H9 (cell line): ENCODE results near the gene CWC27. TPM values are rescaled to one million over a fixed set of nuclear protein-coding genes. Genes with fewer than 3 reads are reported as not detected.
A peak's percentile ranks its signal among the peaks of the same experiment; 100 is the strongest.

ENCODE experiments used
- DNase-seq: peaks from one replicate; pipeline ENCODE4 v3.0.0-alpha.2; 2017
- H2AFZ ChIP-seq: one replicate; pipeline ENCODE4 v1.6.1; 2013; ENCODE audit warnings: mild to moderate bottlenecking, low read length, control low read depth, moderate library complexity
- H2AK5ac ChIP-seq: 2 replicates; pipeline ENCODE4 v1.6.1; 2013; ENCODE audit warnings: low read length, control low read depth, mixed read lengths; ENCODE audit not compliant: insufficient read length
- H2BK120ac ChIP-seq: one replicate; pipeline ENCODE4 v1.6.1; 2013; ENCODE audit warnings: low read depth, mild to moderate bottlenecking, low read length, control low read depth, inconsistent platforms; ENCODE audit not compliant: poor library complexity, severe bottlenecking
- H2BK12ac ChIP-seq: 2 replicates; pipeline ENCODE4 v1.6.1; 2013; ENCODE audit warnings: low read length, control low read depth, mixed read lengths, low read depth; ENCODE audit not compliant: insufficient read length
- H2BK15ac ChIP-seq: 2 replicates; pipeline ENCODE4 v1.6.1; 2013; ENCODE audit warnings: low read depth, low read length, control low read depth
- H2BK20ac ChIP-seq: one replicate; pipeline ENCODE4 v1.6.1; 2013; ENCODE audit warnings: low read depth, mild to moderate bottlenecking, low read length, control low read depth, inconsistent platforms; ENCODE audit not compliant: poor library complexity, severe bottlenecking
- H2BK5ac ChIP-seq: 2 replicates; pipeline ENCODE4 v1.6.1; 2013; ENCODE audit warnings: low read length, control low read depth, mixed read lengths; ENCODE audit not compliant: insufficient read length
- H3K14ac ChIP-seq: 2 replicates; pipeline ENCODE4 v1.6.1; 2013; ENCODE audit warnings: low read length, control low read depth; ENCODE audit not compliant: insufficient read depth
- H3K18ac ChIP-seq: 2 replicates; pipeline ENCODE4 v1.6.1; 2013; ENCODE audit warnings: low read depth, mild to moderate bottlenecking, mixed read lengths, low read length, control low read depth; ENCODE audit not compliant: insufficient read length
- H3K23ac ChIP-seq: 2 replicates; pipeline ENCODE4 v1.6.1; 2013; ENCODE audit warnings: low read length, control low read depth, mixed read lengths, low read depth; ENCODE audit not compliant: insufficient read length
- H3K23me2 ChIP-seq: 2 replicates; pipeline ENCODE4 v1.6.1; 2013; ENCODE audit warnings: low read depth, mild to moderate bottlenecking, mixed read lengths, low read length, control low read depth; ENCODE audit not compliant: insufficient read length, poor library complexity, severe bottlenecking
- H3K27ac ChIP-seq: 2 replicates; pipeline ENCODE4 v1.5.1; 2013; ENCODE audit warnings: low read length, control low read depth, mixed read lengths, low read depth; ENCODE audit not compliant: insufficient read length
- H3K27me3 ChIP-seq: 2 replicates; pipeline ENCODE4 v1.6.1; 2013; ENCODE audit warnings: low read length, control low read depth, inconsistent platforms; ENCODE audit not compliant: insufficient read depth
- H3K4ac ChIP-seq: 2 replicates; pipeline ENCODE4 v1.6.1; 2013; ENCODE audit warnings: low read depth, mild to moderate bottlenecking, control low read depth, inconsistent platforms, low read length, moderate library complexity
- H3K4me1 ChIP-seq: 2 replicates; pipeline ENCODE4 v1.6.1; 2013; ENCODE audit warnings: low read length, control low read depth, inconsistent platforms; ENCODE audit not compliant: insufficient read depth
- H3K4me2 ChIP-seq: 2 replicates; pipeline ENCODE4 v1.6.1; 2013; ENCODE audit warnings: low read length, control low read depth, mixed read lengths; ENCODE audit not compliant: insufficient read length, insufficient read depth
- H3K56ac ChIP-seq: 2 replicates; pipeline ENCODE4 v1.6.1; 2013; ENCODE audit warnings: low read depth, mild to moderate bottlenecking, mixed read lengths, low read length, control low read depth; ENCODE audit not compliant: insufficient read length
- H3K79me1 ChIP-seq: 2 replicates; pipeline ENCODE4 v1.6.1; 2013; ENCODE audit warnings: low read depth, mild to moderate bottlenecking, moderate library complexity, low read length, control low read depth, inconsistent platforms; ENCODE audit not compliant: insufficient read depth, poor library complexity, severe bottlenecking
- H3K79me2 ChIP-seq: 2 replicates; pipeline ENCODE4 v1.6.1; 2013; ENCODE audit warnings: low read length, control low read depth, inconsistent platforms; ENCODE audit not compliant: insufficient read depth
- H3K9ac ChIP-seq: 2 replicates; pipeline ENCODE4 v1.6.1; 2013; ENCODE audit warnings: low read length, control low read depth, mixed read lengths; ENCODE audit not compliant: insufficient read length; ENCODE audit errors: extremely low read depth
- H3K9me3 ChIP-seq: one replicate; pipeline ENCODE4 v1.6.1; 2013; ENCODE audit warnings: low read depth, low read length, inconsistent platforms; ENCODE audit not compliant: control insufficient read depth
- H3T11ph ChIP-seq: one replicate; pipeline ENCODE4 v1.6.1; 2013; ENCODE audit warnings: mild to moderate bottlenecking, low read length, control low read depth, inconsistent platforms
- H4K20me1 ChIP-seq: one replicate; pipeline ENCODE4 v1.6.1; 2013; ENCODE audit not compliant: control insufficient read depth, insufficient read length, insufficient read depth
- H4K5ac ChIP-seq: 2 replicates; pipeline ENCODE4 v1.6.1; 2013; ENCODE audit warnings: low read depth, mild to moderate bottlenecking, mixed read lengths, low read length, control low read depth; ENCODE audit not compliant: insufficient read length
- H4K8ac ChIP-seq: replicated peaks from 2 replicates; pipeline ENCODE4 v1.6.1; 2013; ENCODE audit warnings: low read length, control low read depth, mixed read lengths, low read depth; ENCODE audit not compliant: insufficient read length
- H4K91ac ChIP-seq: 2 replicates; pipeline ENCODE4 v1.6.1; 2013; ENCODE audit warnings: low read depth, mild to moderate bottlenecking, moderate library complexity, mixed read lengths, low read length, control low read depth; ENCODE audit not compliant: insufficient read length
- H3K27ac Mint-ChIP-seq, 3 experiments: 2 replicates in 2 of 3; 3 replicates in 1 of 3; pipeline ENCODE4 v1.8.0; 2020 to 2021; ENCODE audit warnings: mixed read lengths in 3 of 3, mild to moderate bottlenecking in 1 of 3, moderate library complexity in 1 of 3
- H3K27me3 Mint-ChIP-seq: 2 replicates; pipeline ENCODE4 v1.8.0; 2021; ENCODE audit warnings: low read depth, mild to moderate bottlenecking, moderate library complexity, mixed read lengths
- H3K36me3 Mint-ChIP-seq, 3 experiments: 2 replicates in 2 of 3; 3 replicates in 1 of 3; pipeline ENCODE4 v1.8.0; 2020 to 2021; ENCODE audit warnings: low read depth in 3 of 3, mixed read lengths in 3 of 3; ENCODE audit not compliant: insufficient read depth in 1 of 3
- H3K4me1 Mint-ChIP-seq, 2 experiments: 2 replicates each; pipeline ENCODE4 v1.8.0; 2020; ENCODE audit warnings: mixed read lengths in 2 of 2
- H3K4me3 Mint-ChIP-seq, 2 experiments: 2 replicates in 1 of 2; 3 replicates in 1 of 2; pipeline ENCODE4 v1.8.0; 2020 to 2021; ENCODE audit warnings: mild to moderate bottlenecking in 2 of 2, mixed read lengths in 2 of 2, moderate library complexity in 1 of 2
- H3K9me3 Mint-ChIP-seq, 2 experiments: 2 replicates in 1 of 2; 3 replicates in 1 of 2; pipeline ENCODE4 v1.8.0; 2020; ENCODE audit warnings: mild to moderate bottlenecking in 2 of 2, mixed read lengths in 2 of 2, moderate library complexity in 1 of 2
- CTCF ChIP-seq: fragments of 200-600 bp; sonication (generic); conservative IDR thresholded peaks from 3 replicates; pipeline ENCODE4 v1.8.0; 2021; ENCODE audit warnings: antibody characterized with exemption, mild to moderate bottlenecking
- WGBS: extraction: QIAGEN DNeasy Blood & Tissue Kit; methylation state at CpG from one replicate; pipeline ENCODE4 v1.1.7; 2013; ENCODE audit warnings: missing lambda C conversion rate, low lambda C conversion rate, mixed read lengths; ENCODE audit not compliant: insufficient read length; ENCODE audit errors: extremely low coverage; 5-methylcytosine and 5-hydroxymethylcytosine counted together
- total RNA-seq: library from RNA; stranded (reverse); gene quantifications from 2 replicates; pipeline ENCODE4 v1.2.1, GENCODE V29; 2021

Gene CWC27
- total RNA-seq, 1 experiment from 2014 or later: 41.9 TPM

DNA sequence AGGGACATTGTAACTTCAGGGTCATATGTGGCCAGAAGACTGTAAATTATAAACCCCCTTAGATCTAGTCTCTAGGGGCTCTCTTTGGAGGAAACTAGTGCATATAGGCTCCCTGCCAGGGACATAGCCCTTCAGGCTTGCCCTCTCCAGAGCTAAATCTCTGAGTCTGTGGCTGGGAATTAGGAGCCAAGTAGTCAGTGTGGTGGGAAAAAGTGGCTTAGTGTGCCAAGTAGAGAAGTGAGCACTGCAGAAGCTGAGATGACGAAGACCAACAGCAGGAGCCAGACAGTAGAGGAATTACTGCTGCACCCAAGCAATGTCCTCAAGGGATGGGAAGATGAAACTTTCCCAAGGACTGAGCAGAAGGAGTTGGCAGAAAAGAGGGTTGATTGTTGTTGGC lies 71.2 kb downstream of the CWC27 start:
- H3K27ac Mint-ChIP-seq: peak overlapping the region in 1 of 3 experiments; percentile 85; a peak in 3 of 7 replicates
- no peak overlapping the region for H3K4me3 Mint-ChIP-seq
- Histone ChIP-seq H3K23me2 (no peaks in the 10 kb centered on the region), H2BK12ac (no peak overlapping the region), H3K4me2 (no peak overlapping the region), H3K79me1 (no peaks in the 10 kb centered on the region), H3K18ac (no peak overlapping the region), H3K23ac (no peak overlapping the region), H4K91ac (no peak overlapping the region), H3K27me3 (no peaks in the 10 kb centered on the region; the same call in 1 of the 2 replicates), H3K79me2 (no peaks in the 10 kb centered on the region), H3K14ac (no peak overlapping the region), H4K20me1 (no peaks in the 10 kb centered on the region), H4K8ac (no peak overlapping the region), H3K9me3 (no peaks in the 10 kb centered on the region), H2BK20ac (no peak overlapping the region), H2AFZ (no peak overlapping the region), H2BK120ac (no peak overlapping the region), H3K4ac (no peak overlapping the region), H3T11ph (no peak overlapping the region), H4K5ac (peak overlapping the region; percentile 63), H3K9ac (no peak overlapping the region), H2BK5ac (no peak overlapping the region), H3K27ac (no peak overlapping the region), H3K4me1 (no peaks in the 10 kb centered on the region), H2BK15ac (no peak overlapping the region), H2AK5ac (no peak overlapping the region), H3K56ac (no peak overlapping the region)
- H3K9me3 Mint-ChIP-seq: peaks cover 5 to 7% of the 10 kb centered on the region in 2 experiments; a peak in 3 of 5 replicates
- no peak for TF ChIP-seq CTCF
- WGBS: no CpG with 5 or more reads among the region's 1 CpG
- no peaks in the 10 kb centered on the region for H3K27me3 Mint-ChIP-seq
- DNase-seq: no peak
- peaks cover 4 to 12% of the 10 kb centered on the region in 2 experiments; a peak in 2 of 4 replicates for H3K4me1 Mint-ChIP-seq
- H3K36me3 Mint-ChIP-seq: peaks cover 18 to 38% (median 21%) of the 10 kb centered on the region in 3 experiments
